HepG2 (cell line): ENCODE results near the gene MDH1B. TPM values are rescaled to one million over a fixed set of nuclear protein-coding genes. Genes with fewer than 3 reads are reported as not detected.

Experiments
- ATAC-seq: fragments of 200-7000 bp; cut with Tn5 transposase; 3 replicates; pipeline ENCODE4 v1.9.1; 2020; ENCODE audit warnings: mild to moderate bottlenecking, moderate library complexity
- BruUV-seq: library from RNA; stranded (reverse); fragments of 400-500 nt; replicated peaks from 2 replicates; lab custom pipeline; 2021; lab: Mats Ljungman, UMichigan
- CTCF ChIA-PET: fragments of 300-600 bp; formaldehyde crosslinking; extraction: SDS; loops from one replicate; lab custom pipeline; 2021; ENCODE audit warnings: low total read pairs, inconsistent platforms, low intra/inter-chr PET ratio; lab: Yijun Ruan, JAX
- POLR2A ChIA-PET: fragments of 350-600 bp; sonication (Branson Sonifier 250); formaldehyde crosslinking; loops from one replicate; lab custom pipeline; 2020; ENCODE audit warnings: antibody characterized with exemption, inconsistent platforms; lab: Yijun Ruan, JAX
- DNase-seq: peaks from one replicate; pipeline ENCODE4 v3.0.0-alpha.2; 2015; ENCODE audit warnings: low spot score
- FAIRE-seq: peaks from 3 replicates; lab custom pipeline; 2011; peaks lifted over from hg19 to GRCh38; lab: Jason Lieb, UNC
- H2AFZ ChIP-seq: one replicate; pipeline ENCODE4 v1.6.1; 2011; ENCODE audit warnings: low read length, inconsistent platforms
- H3K27ac ChIP-seq: fragments of 300-600 bp; 3 replicates; pipeline ENCODE4 v1.8.0; 2011; ENCODE audit warnings: mixed run types, mild to moderate bottlenecking, mixed read lengths, low read length, inconsistent platforms; ENCODE audit not compliant: insufficient read depth; ENCODE audit errors: extremely low read length
- H3K27me3 ChIP-seq, 2 experiments: fragments of 200-600 bp in 1 of 2; 2 replicates in 1 of 2; 3 replicates in 1 of 2; pipeline versions ENCODE4 v1.6.0 to v1.8.0; 2011; ENCODE audit warnings: low read length in 2 of 2, mild to moderate bottlenecking in 2 of 2, moderate library complexity in 2 of 2, inconsistent platforms in 1 of 2; ENCODE audit not compliant: insufficient read depth in 2 of 2, control insufficient read depth in 1 of 2
- H3K36me3 ChIP-seq, 2 experiments: fragments of 200-600 bp in 1 of 2; replicated peaks in 1 of 2; 2 replicates in 1 of 2; 3 replicates in 1 of 2; pipeline versions ENCODE4 v1.5.1 to v1.8.0; 2011; ENCODE audit warnings: low read length in 2 of 2, inconsistent platforms in 1 of 2; ENCODE audit not compliant: insufficient read depth in 2 of 2, control insufficient read depth in 1 of 2
- H3K4me1 ChIP-seq: 2 replicates; pipeline ENCODE4 v1.5.1; 2012; ENCODE audit warnings: low read length, inconsistent platforms; ENCODE audit not compliant: insufficient read depth
- H3K4me2 ChIP-seq: 2 replicates; pipeline ENCODE4 v1.6.0; 2011; ENCODE audit warnings: low read depth, low read length, inconsistent platforms
- H3K4me3 ChIP-seq, 3 experiments: fragments of 200-600 bp in 1 of 3; sonication (generic), shearing (Covaris generic) in 1 of 3; replicated peaks in 1 of 3; 2 replicates each; pipeline ENCODE4 v1.5.1; 2011 to 2016; ENCODE audit warnings: low read length in 3 of 3, inconsistent platforms in 2 of 3, low read depth in 2 of 3, mild to moderate bottlenecking in 2 of 3, control low read depth in 1 of 3, mixed read lengths in 1 of 3; ENCODE audit not compliant: insufficient read depth in 1 of 3
- H3K79me2 ChIP-seq: one replicate; pipeline ENCODE4 v1.6.1; 2011; ENCODE audit warnings: low read length, inconsistent platforms; ENCODE audit not compliant: insufficient read depth
- H3K9ac ChIP-seq: 2 replicates; pipeline ENCODE4 v1.6.0; 2011; ENCODE audit warnings: mild to moderate bottlenecking, low read depth, low read length, inconsistent platforms; ENCODE audit not compliant: insufficient read depth
- H3K9me3 ChIP-seq: 2 replicates; pipeline ENCODE4 v1.5.1; 2012; ENCODE audit warnings: mild to moderate bottlenecking, low read length
- H4K20me1 ChIP-seq: 2 replicates; pipeline ENCODE4 v1.6.0; 2011; ENCODE audit warnings: inconsistent platforms, mild to moderate bottlenecking, low read length, moderate library complexity; ENCODE audit not compliant: insufficient read depth
- AGO2 ChIP-seq: fragments of 200-400 bp; formaldehyde crosslinking; optimal IDR thresholded peaks from 2 replicates; pipeline ENCODE3; 2017; ENCODE audit warnings: mild to moderate bottlenecking, low read depth, low read length, moderate library complexity
- DBP ChIP-seq: sonication (generic); formaldehyde crosslinking; IDR thresholded peaks from 2 replicates; pipeline ENCODE4 v1.4.0; 2020; ENCODE audit warnings: missing genetic modification reagents; ENCODE audit errors: not compliant biosample characterization
- IRX3 ChIP-seq: sonication (generic); formaldehyde crosslinking; IDR thresholded peaks from 2 replicates; pipeline ENCODE4 v1.8.1; 2023; ENCODE audit warnings: mild to moderate bottlenecking, low read depth, missing genetic modification reagents, borderline replicate concordance
- KLF11 ChIP-seq: IDR thresholded peaks from 2 replicates; pipeline ENCODE4 v1.6.1; 2016; ENCODE audit warnings: missing compliant biosample characterization
- MAF1 ChIP-seq: sonication (generic); formaldehyde crosslinking; IDR thresholded peaks from 2 replicates; pipeline ENCODE4 v1.5.0; 2020; ENCODE audit warnings: missing genetic modification reagents, borderline replicate concordance
- TAF1 ChIP-seq: sonication (generic); formaldehyde crosslinking; IDR thresholded peaks from 2 replicates; pipeline ENCODE4 v1.4.0; 2020; ENCODE audit warnings: missing genetic modification reagents
- THAP7 ChIP-seq: sonication (generic); formaldehyde crosslinking; IDR thresholded peaks from 2 replicates; pipeline ENCODE4 v1.8.1; 2023; ENCODE audit warnings: mild to moderate bottlenecking, missing genetic modification reagents
- ZBTB43 ChIP-seq: sonication (generic); formaldehyde crosslinking; conservative IDR thresholded peaks from 2 replicates; pipeline ENCODE4 v1.4.0; 2020; ENCODE audit warnings: missing genetic modification reagents
- ZFAT ChIP-seq: sonication (generic); formaldehyde crosslinking; conservative IDR thresholded peaks from 2 replicates; pipeline ENCODE4 v1.8.1; 2023; ENCODE audit warnings: missing genetic modification reagents, inconsistent platforms
- ZNF282 ChIP-seq: fragments of 450-650 bp; IDR thresholded peaks from 2 replicates; pipeline ENCODE4 v1.6.1; 2018; ENCODE audit not compliant: partially characterized antibody
- ZNF768 ChIP-seq: sonication (generic); formaldehyde crosslinking; IDR thresholded peaks from 2 replicates; pipeline ENCODE4 v1.4.0; 2020; ENCODE audit warnings: missing genetic modification reagents
- WGBS: methylation state at CpG from one replicate; pipeline ENCODE4 v1.1.6; 2017; ENCODE audit warnings: low lambda C conversion rate; 5-methylcytosine and 5-hydroxymethylcytosine counted together
- in situ Hi-C: cut with HindIII; loops from 2 replicates; pipeline ENCODE4 v1.10.0; 2017; ENCODE audit warnings: low pct_unique_long_range_greater_than_20kb; ENCODE audit not compliant: extremely low pct_ligation_motif_present
- intact Hi-C: fragments of 100-400 bp; cut with micrococcal nuclease; formaldehyde crosslinking; loops from one replicate; pipeline ENCODE4 v1.10.0; 2022; ENCODE audit not compliant: unreplicated experiment
- polyA plus RNA-seq, 8 experiments: library from polyadenylated mRNA; depleted of rRNA in 3 of 8; stranded (reverse) in 7 of 8; unstranded in 1 of 8; fragments of >200 nt; fragmentation: Illumina TruSeq in 4 of 8; extraction: Trizol in 4 of 8; gene quantifications; 2 replicates each; pipeline versions ENCODE4 v1.2.1 to v1.2.3, GENCODE V29; 2011 to 2016; ENCODE audit warnings: low read depth in 4 of 8, missing spikeins in 1 of 8, mixed read lengths in 1 of 8; ENCODE audit not compliant: insufficient read depth in 1 of 8
- total RNA-seq, 5 experiments: library from RNA; depleted of rRNA; stranded (reverse); fragments of >200 nt; fragmentation: Illumina TruSeq; extraction: Trizol; gene quantifications; 2 replicates each; pipeline ENCODE4 v1.2.3, GENCODE V29; 2016; ENCODE audit warnings: low read depth in 1 of 5

Gene MDH1B
- total and polyA plus RNA-seq, 2 of the 13 experiments (the other 11 are each of a cell fraction or from before 2014, with no cell fraction given): 0.17 to 0.86 TPM

GRCh38 chr2:206736935-206737334 lies 28.2 kb downstream of the MDH1B start:
- no peak overlapping the region for H3K27ac ChIP-seq
- H3K27me3 ChIP-seq: no peaks in the 10 kb centered on the region
- CTCF ChIA-PET: no interaction called here
- in situ Hi-C loops (no loop called here), intact Hi-C loops (no loop called here)
- H3K79me2 ChIP-seq: no peaks in the 10 kb centered on the region
- no TSS peak for BruUV-seq
- H3K36me3 ChIP-seq: no peaks in the 10 kb centered on the region
- H3K4me1 ChIP-seq: no peaks in the 10 kb centered on the region
- TF ChIP-seq THAP7 (CRISPR knock-in tag) (no peak), IRX3 (CRISPR knock-in tag) (no peak), MAF1 (CRISPR knock-in tag) (no peak), AGO2 (no peak), DBP (no peak), ZNF768 (CRISPR knock-in tag) (no peak), ZFAT (CRISPR knock-in tag) (no peak), KLF11 (CRISPR knock-in tag) (no peak), ZBTB43 (CRISPR knock-in tag) (no peak), ZNF282 (no peak), TAF1 (no peak)
- H2AFZ ChIP-seq: no peak overlapping the region
- no peaks in the 10 kb centered on the region for H3K9me3 ChIP-seq
- no peak overlapping the region for H3K4me3 ChIP-seq
- H4K20me1 ChIP-seq: no peaks in the 10 kb centered on the region
- POLR2A ChIA-PET: no interaction called here
- WGBS: 20% methylated on average over 5 of the region's 5 CpGs
- DNase-seq: no peak
- H3K9ac ChIP-seq: no peak overlapping the region
- no peak for ATAC-seq
- no peak overlapping the region for H3K4me2 ChIP-seq
- no peak for FAIRE-seq
